ENCODE results near the gene ELAC2.

DNA sequence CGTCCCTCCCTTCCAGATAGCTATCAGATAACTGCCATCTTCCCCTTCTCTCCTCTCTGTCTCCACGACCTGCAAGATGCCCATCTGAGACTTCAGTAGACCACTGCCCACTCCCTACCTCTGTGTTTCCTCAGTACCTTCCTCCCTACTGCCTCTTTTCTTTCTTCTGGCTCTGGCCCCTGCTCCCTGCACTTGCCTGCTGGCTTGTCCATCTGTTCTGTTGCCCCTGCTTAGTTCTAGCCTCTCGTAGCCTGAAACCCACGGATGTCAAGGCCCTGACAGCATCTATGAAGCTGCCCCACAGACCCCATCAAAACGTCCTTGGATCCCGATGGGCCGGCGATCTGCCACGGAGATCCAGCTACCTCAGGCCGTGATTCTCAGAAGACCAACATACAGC is 53.0 kb downstream of the ELAC2 start:
- TF ChIP-seq EP300 (IDR thresholded peaks at IDR 0.05) (no peak), POLR2A (IDR thresholded peaks at IDR 0.05) (no peak)
- TF ChIP-seq, protein P1, sequence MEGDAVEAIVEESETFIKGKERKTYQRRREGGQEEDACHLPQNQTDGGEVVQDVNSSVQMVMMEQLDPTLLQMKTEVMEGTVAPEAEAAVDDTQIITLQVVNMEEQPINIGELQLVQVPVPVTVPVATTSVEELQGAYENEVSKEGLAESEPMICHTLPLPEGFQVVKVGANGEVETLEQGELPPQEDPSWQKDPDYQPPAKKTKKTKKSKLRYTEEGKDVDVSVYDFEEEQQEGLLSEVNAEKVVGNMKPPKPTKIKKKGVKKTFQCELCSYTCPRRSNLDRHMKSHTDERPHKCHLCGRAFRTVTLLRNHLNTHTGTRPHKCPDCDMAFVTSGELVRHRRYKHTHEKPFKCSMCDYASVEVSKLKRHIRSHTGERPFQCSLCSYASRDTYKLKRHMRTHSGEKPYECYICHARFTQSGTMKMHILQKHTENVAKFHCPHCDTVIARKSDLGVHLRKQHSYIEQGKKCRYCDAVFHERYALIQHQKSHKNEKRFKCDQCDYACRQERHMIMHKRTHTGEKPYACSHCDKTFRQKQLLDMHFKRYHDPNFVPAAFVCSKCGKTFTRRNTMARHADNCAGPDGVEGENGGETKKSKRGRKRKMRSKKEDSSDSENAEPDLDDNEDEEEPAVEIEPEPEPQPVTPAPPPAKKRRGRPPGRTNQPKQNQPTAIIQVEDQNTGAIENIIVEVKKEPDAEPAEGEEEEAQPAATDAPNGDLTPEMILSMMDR (IDR thresholded peaks at IDR 0.05) = no peak
